A673 (cell line): Measurements from ENCODE around the gene PECR.
"Not testable (repeated sequence)": the region's sequence is repeated elsewhere in the genome, so short reads cannot be mapped to it uniquely, and the experiment has no call there.

ENCODE experiments used
- CTCF ChIP-seq: fragments of 300-800, 200-600 bp; sonication (generic); conservative IDR thresholded peaks from 2 replicates; pipeline ENCODE4 v1.5.1; 2017; ENCODE audit warnings: low read depth, mild to moderate bottlenecking, antibody characterized with exemption, low read length, moderate library complexity, mixed read lengths
- EZH2 ChIP-seq: fragments of 200-600 bp; sonication (generic); IDR thresholded peaks from 2 replicates; pipeline ENCODE4 v1.6.1; 2017; ENCODE audit warnings: borderline replicate concordance, low read depth, mild to moderate bottlenecking, mixed read lengths, antibody characterized with exemption, low read length; ENCODE audit not compliant: poor library complexity, severe bottlenecking

GRCh38 chr2:216080048-216080447 lies 1.6 kb downstream of the PECR start:
- not testable (repeated sequence) for TF ChIP-seq CTCF, EZH2
